Loucy (cell line): ENCODE results near the gene CHERP.

Experiments used
- EZH2phosphoT487 ChIP-seq: fragments of 200-600 bp; IDR thresholded peaks from 2 replicates; pipeline ENCODE4 v1.6.1; 2018; ENCODE audit warnings: antibody characterized with exemption, mild to moderate bottlenecking, moderate library complexity, borderline replicate concordance
- TF ChIP-seq, protein P1 (sequence below): fragments of 200-600 bp; sonication (generic); conservative IDR thresholded peaks from 2 replicates; pipeline ENCODE4 v1.5.1; 2014; ENCODE audit warnings: mild to moderate bottlenecking, antibody characterized with exemption, low read length

DNA sequence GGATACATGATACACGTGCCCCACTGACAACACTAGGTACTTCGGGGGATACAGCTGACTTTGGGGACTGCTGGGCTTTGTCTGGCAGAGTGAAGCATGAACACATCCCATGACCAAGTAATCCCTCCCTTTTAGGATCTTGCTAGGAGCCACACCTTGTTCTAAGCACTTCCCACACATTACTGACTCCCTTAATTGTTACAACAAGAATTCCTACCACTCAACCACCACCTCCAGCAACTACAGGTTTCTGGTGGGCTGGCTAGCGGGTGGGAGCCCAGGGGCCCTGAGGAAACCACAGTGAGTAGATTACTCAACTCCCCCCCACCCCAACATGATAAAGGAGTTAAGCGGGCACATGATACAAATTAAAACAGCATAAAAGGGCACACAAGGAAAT, 37.1 kb upstream of the CHERP start:
- TF ChIP-seq, protein P1, sequence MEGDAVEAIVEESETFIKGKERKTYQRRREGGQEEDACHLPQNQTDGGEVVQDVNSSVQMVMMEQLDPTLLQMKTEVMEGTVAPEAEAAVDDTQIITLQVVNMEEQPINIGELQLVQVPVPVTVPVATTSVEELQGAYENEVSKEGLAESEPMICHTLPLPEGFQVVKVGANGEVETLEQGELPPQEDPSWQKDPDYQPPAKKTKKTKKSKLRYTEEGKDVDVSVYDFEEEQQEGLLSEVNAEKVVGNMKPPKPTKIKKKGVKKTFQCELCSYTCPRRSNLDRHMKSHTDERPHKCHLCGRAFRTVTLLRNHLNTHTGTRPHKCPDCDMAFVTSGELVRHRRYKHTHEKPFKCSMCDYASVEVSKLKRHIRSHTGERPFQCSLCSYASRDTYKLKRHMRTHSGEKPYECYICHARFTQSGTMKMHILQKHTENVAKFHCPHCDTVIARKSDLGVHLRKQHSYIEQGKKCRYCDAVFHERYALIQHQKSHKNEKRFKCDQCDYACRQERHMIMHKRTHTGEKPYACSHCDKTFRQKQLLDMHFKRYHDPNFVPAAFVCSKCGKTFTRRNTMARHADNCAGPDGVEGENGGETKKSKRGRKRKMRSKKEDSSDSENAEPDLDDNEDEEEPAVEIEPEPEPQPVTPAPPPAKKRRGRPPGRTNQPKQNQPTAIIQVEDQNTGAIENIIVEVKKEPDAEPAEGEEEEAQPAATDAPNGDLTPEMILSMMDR = no peak
- TF ChIP-seq EZH2phosphoT487 = no peak
